Pancreas (tissue), 10 donors: ENCODE data around the gene MAPK1. TPM values are rescaled to one million over a fixed set of nuclear protein-coding genes. Genes with fewer than 3 reads are reported as not detected.
"Not testable (repeated sequence)": the region's sequence is repeated elsewhere in the genome, so short reads cannot be mapped to it uniquely, and the experiment has no call there.

ENCODE experiments used
- ATAC-seq, 4 donors: fragments of 200-7000 bp; cut with Tn5 transposase; one replicate each; pipeline versions ENCODE4 v1.8.0 to v1.9.1; 2020; ENCODE audit warnings: mild to moderate bottlenecking in 4 of 4, moderate library complexity in 4 of 4
- DNase-seq, 6 donors: peaks; one replicate each; pipeline ENCODE4 v3.0.0-alpha.2; 2020
- FAIRE-seq: peaks from 2 replicates; lab custom pipeline; 2012; peaks lifted over from hg19 to GRCh38; lab: Jason Lieb, UNC
- H3K27ac ChIP-seq, 4 donors: fragments of 200-600 bp; sonication (generic); 1 replicate in 3 of 4; 2 replicates in 1 of 4; pipeline versions ENCODE4 v1.5.0 to v1.8.0; 2020
- H3K27me3 ChIP-seq, 4 donors: fragments of 200-600 bp; one replicate each; pipeline ENCODE4 v1.8.0; 2021
- H3K36me3 ChIP-seq, 3 donors: fragments of 200-600 bp; sonication (generic) in 1 of 3; one replicate each; pipeline versions ENCODE4 v1.5.0 to v1.8.0; 2020 to 2021
- H3K4me1 ChIP-seq, 3 donors: fragments of 200-600 bp; one replicate each; pipeline ENCODE4 v1.8.0; 2021
- H3K4me3 ChIP-seq, 4 donors: fragments of 200-600 bp; sonication (generic) in 2 of 4; one replicate each; pipeline versions ENCODE4 v1.5.0 to v1.8.0; 2020 to 2021
- H3K9me3 ChIP-seq, 4 donors: fragments of 200-600 bp; one replicate each; pipeline ENCODE4 v1.8.0; 2021
- WGBS, 2 donors: extraction: QIAGEN DNeasy Blood & Tissue Kit; methylation state at CpG; one replicate each; pipeline ENCODE4 v1.1.7; 2013; 5-methylcytosine and 5-hydroxymethylcytosine counted together
- intact Hi-C, 3 donors: fragments of 100-400 bp; cut with DNase I; formaldehyde crosslinking; loops; one replicate each; pipeline versions ENCODE4 v1.11.1 to v1.14.2; 2022
- polyA plus RNA-seq, 2 donors: library from polyadenylated mRNA; stranded (reverse); fragments of 200-250 nt; gene quantifications; one replicate each; pipeline ENCODE4 v1.2.3, GENCODE V29; 2013
- total RNA-seq, 6 donors: library from RNA; stranded (reverse); fragmentation: NEBNext Ultra II Directional in 4 of 6; extraction: Animal tissue kit (Norgen Biotek cat#: 25700) in 4 of 6; gene quantifications; one replicate each; pipeline versions ENCODE4 v1.2.1 to v1.2.4, GENCODE V29; 2021 to 2023
- TF ChIP-seq, protein P1 (sequence below), 4 donors: fragments of 200-600 bp; sonication (generic) in 3 of 4; IDR thresholded peaks; one replicate each; pipeline versions ENCODE4 v1.5.0 to v1.8.0; 2021; ENCODE audit warnings: antibody characterized with exemption in 4 of 4
- donor health status: healthy with polysubstance abuse.
- donor health status: DM: no; HTN: no; CAD: no; lungs with moderate emphysema.
- donor health status: DM: no; HTN: no; CAD: no.
- donor health status: control.
- donor health status: control.
- donor health status: Bipolar disorder and iron deficiency.
- donor health status: DM: yes; HTN: yes; CAD: no.
- donor health status: DM: no; HTN: no; CAD: no.
- donor health status: DM: no; HTN: no; CAD: no.
- donor health status: DM: yes; HTN: yes; CAD: no.

Gene MAPK1
- 10 to 100 TPM; 50.6 to 85.7 (median 69.7) TPM for total RNA-seq
- polyA plus RNA-seq = 10 to 100 TPM in 1 of 2 donors, 1 to 10 TPM in 1; 7.0 to 10.9 TPM

DNA sequence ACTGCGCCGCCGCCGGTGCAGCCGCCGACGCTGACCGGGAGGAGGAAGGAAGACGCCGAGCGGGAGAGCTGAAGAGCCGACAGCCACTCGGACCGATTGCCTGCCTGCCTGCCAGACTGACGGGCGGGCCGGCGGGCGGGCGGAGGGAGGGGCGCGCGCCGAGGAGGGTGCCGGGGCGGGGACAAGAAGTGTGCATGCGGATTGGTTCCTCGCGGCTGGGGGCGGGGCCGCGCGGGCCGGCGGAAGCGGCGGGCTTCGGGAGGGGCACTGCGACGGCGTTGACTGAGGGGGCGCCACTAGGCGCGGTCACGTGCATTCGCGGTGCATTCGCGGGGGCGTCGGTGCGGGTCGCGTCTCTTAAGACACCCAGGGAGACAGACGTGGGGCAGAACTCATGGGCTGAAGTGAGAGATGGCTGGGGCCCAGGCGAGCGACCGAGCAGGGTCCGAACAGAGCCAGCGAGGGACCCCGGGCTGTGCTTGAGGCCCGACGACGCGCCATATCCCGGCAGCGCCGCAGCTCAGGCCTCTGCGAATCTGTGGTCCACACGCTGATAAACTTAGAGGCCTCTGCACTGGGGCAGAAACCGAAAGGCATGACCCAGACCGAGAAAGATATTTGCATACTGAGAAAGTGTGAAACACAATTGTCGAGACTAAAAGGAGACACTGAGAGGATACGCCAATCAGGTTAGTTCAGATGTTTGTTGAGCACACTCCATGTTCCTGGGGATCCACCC, at the start of gene MAPK1:
TSS of gene MAPK1 (minus strand) at position 118 of the 739 bp plus-strand sequence. CDS start 205 bp downstream, outside the sequence.
- 1% methylated on average over 73 to 74 of the region's 74 CpGs for WGBS, 2 donors
- H3K27me3 ChIP-seq = no peaks in the 10 kb centered on the region
- TF ChIP-seq, protein P1, sequence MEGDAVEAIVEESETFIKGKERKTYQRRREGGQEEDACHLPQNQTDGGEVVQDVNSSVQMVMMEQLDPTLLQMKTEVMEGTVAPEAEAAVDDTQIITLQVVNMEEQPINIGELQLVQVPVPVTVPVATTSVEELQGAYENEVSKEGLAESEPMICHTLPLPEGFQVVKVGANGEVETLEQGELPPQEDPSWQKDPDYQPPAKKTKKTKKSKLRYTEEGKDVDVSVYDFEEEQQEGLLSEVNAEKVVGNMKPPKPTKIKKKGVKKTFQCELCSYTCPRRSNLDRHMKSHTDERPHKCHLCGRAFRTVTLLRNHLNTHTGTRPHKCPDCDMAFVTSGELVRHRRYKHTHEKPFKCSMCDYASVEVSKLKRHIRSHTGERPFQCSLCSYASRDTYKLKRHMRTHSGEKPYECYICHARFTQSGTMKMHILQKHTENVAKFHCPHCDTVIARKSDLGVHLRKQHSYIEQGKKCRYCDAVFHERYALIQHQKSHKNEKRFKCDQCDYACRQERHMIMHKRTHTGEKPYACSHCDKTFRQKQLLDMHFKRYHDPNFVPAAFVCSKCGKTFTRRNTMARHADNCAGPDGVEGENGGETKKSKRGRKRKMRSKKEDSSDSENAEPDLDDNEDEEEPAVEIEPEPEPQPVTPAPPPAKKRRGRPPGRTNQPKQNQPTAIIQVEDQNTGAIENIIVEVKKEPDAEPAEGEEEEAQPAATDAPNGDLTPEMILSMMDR (IDR thresholded peaks at IDR 0.05) = peak in 1 of 4 donors; percentile 9
- H3K4me1 ChIP-seq = peaks cover 10 to 25% (median 15%) of the 10 kb centered on the region in 3 donors
- H3K9me3 ChIP-seq = no peaks in the 10 kb centered on the region
- peak within 1 kb of the TSS; percentile 83 to 94 (median 90) for H3K4me3 ChIP-seq
- ATAC-seq (peak; percentile 96 to 99 (median 98)), DNase-seq (peak; percentile 90 to 97 (median 92)), FAIRE-seq (no peak)
- peak within 1 kb of the TSS; percentile 48 to 84 (median 70) for H3K27ac ChIP-seq
- H3K36me3 ChIP-seq = no peaks in the 10 kb centered on the region
- intact Hi-C loops = no loop called here

DNA sequence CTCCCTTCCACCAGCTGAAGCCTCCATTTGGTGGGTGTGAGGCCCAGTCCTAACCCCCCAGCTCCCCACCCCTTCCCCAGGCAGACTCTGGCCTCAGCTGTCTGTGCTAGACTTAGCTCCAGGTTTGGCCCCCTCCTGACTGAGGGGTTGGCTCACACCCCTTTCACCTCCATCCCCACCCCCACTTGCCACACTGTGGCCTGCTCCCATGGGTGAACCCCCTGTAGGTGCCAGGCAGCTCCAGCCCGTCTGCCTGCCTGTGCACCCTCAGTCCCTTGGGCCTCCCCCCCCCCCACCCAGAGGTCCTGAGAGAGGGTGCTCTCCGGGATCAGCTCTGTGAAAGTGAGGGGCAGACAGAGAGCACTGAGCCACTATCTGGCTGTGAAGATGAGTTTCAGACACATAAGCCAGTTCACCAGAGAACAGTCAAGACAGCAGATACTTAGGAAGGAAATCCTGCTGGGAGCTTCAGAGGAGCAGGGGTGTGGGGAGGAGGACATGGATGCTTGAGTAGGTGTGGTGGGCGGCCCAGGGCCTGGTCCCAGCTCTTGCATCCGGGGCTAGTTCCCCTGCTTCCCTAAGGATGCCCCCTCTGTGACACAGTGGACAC, 49.0 kb upstream of the MAPK1 start:
- Histone ChIP-seq H3K9me3 (no peaks in the 10 kb centered on the region), H3K4me1 (peaks cover 15 to 22% (median 17%) of the 10 kb centered on the region in 3 donors), H3K27ac (no peak overlapping the region), H3K4me3 (no peak overlapping the region), H3K27me3 (no peaks in the 10 kb centered on the region), H3K36me3 (no peaks in the 10 kb centered on the region)
- FAIRE-seq (no peak), DNase-seq (no peak), ATAC-seq (no peak)
- TF ChIP-seq, protein P1 (IDR thresholded peaks at IDR 0.05) = no peak
- intact Hi-C loops = no loop called here
- WGBS, 2 donors = 90 to 91% methylated on average over 4 of the region's 4 CpGs

DNA sequence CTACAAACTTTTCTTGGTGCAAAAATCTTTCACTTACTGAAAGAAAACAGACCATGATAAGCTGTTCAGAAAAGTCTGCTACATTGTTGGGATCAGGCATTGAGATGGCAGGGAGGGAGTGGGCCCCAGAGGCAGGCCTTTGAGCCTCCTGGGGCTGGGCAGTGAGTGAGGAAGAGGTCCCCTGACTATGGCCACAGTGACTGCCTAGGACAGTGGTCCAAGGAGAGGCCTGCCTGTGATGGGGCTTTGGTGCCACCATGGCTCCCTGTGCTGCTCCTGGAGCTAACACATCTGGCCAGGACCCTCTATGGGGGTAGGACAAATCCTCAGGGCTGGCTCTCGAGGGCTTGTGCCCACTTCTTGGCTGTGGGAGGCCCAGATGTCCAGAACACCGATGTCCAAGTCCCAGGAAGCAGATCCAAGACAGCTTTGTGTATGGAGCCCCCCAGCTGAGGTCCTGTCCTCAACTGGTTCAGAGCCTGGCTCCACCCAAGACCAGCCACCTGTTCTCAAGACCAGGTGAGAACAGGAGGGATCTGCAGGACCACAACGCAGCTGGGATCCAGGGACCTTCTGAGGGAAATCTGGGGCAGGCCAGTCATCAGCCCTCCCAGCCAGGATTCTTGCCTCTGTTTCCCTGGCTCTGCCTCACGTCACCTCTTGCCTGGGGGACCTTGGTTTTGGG, 48.3 kb upstream of the MAPK1 start:
- Histone ChIP-seq H3K27ac (no peak overlapping the region), H3K4me3 (no peak overlapping the region), H3K27me3 (no peaks in the 10 kb centered on the region), H3K36me3 (no peaks in the 10 kb centered on the region), H3K9me3 (no peaks in the 10 kb centered on the region), H3K4me1 (peaks cover 9 to 16% (median 11%) of the 10 kb centered on the region in 3 donors)
- TF ChIP-seq, protein P1 (IDR thresholded peaks at IDR 0.05) = no peak
- intact Hi-C loops = no loop called here
- no peak for ATAC-seq
- no peak for FAIRE-seq
- 91 to 94% methylated on average over 4 of the region's 4 CpGs for WGBS, 2 donors
- DNase-seq = no peak

DNA sequence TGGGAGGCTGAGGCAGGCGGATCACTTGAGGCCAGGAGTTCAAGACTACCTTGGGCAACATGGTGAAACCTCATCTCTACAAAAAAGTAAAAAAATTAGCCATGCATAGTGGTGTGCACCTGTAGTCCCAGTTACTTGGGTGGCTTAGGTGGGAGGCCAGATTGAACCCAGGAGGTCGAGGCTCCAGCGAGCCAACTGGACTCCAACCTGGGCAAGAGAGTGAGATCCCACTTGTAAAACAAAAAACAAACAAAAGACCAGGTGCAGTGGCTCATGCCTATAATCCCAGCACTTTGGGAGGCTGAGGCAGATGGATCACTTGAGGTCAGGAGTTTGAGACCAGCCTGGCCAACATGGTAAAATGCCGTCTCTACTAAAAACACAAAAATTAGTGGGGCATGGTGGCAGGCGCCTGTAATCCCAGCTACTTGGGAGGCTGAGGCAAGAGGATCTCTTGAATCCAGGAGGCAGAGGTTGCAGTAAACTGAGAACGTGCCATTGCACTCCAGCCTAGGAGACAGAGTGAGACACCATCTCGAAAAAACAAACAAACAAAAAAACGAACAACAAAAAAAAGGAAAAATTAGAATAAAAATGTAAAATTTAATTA, 46.7 kb upstream of the MAPK1 start:
- H3K9me3 ChIP-seq, H3K27ac ChIP-seq, ATAC-seq, FAIRE-seq, H3K36me3 ChIP-seq, DNase-seq, intact Hi-C loops, H3K27me3 ChIP-seq, H3K4me3 ChIP-seq: not testable (repeated sequence)
- peaks cover 7 to 14% (median 9%) of the 10 kb centered on the region in 3 donors for H3K4me1 ChIP-seq
- 88 to 92% methylated on average over 8 of the region's 8 CpGs for WGBS, 2 donors

DNA sequence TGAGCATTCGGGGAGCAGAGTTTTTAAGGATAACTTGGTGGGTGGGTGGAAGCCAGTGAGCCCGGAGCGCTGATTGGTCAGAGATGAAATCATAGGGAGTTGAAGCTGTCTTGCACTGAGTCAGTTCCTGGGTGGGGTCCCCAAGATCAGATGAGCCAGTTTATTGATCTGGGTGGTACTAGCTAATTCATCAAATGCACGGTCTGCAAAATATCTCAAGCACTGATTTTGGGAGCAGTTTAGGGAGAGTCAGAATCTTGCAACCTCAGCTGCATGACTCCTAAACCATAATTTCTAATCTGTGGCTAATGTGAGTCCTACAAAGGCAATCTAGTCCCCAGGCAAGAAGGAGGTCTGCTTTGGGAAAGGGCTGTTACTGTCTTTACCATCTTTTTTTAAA, 42.9 kb upstream of the MAPK1 start:
- FAIRE-seq = not testable (repeated sequence)

More for the DNA sequence above, 42.9 kb upstream of the MAPK1 start:
- ATAC-seq, H3K27ac ChIP-seq, H3K4me1 ChIP-seq, H3K36me3 ChIP-seq, H3K4me3 ChIP-seq, DNase-seq, H3K27me3 ChIP-seq, H3K9me3 ChIP-seq, intact Hi-C loops: not testable (repeated sequence)
- 90 to 93% methylated on average over 4 of the region's 4 CpGs for WGBS, 2 donors
